WERI-Rb-1 (cell line): ENCODE results near the gene EGLN1.
A peak's percentile ranks its signal among the peaks of the same experiment; 100 is the strongest.

Experiments used
- DNase-seq: peaks from one replicate; pipeline ENCODE4 v3.0.0-alpha.2; 2020
- H3K27ac ChIP-seq: fragments of 250-450 bp; sonication (Bioruptor Pico); 2 replicates; pipeline ENCODE4 v1.5.1; 2020; ENCODE audit warnings: mild to moderate bottlenecking, moderate library complexity
- H3K27me3 ChIP-seq: fragments of 250-450 bp; sonication (Bioruptor Pico); 2 replicates; pipeline ENCODE4 v1.5.1; 2021; ENCODE audit warnings: mild to moderate bottlenecking, low read depth, moderate library complexity; ENCODE audit not compliant: insufficient read depth, severe bottlenecking
- H3K36me3 ChIP-seq: fragments of 250-450 bp; sonication (Bioruptor Pico); 2 replicates; pipeline ENCODE4 v1.5.1; 2020; ENCODE audit warnings: mild to moderate bottlenecking, moderate library complexity
- H3K4me3 ChIP-seq: 2 replicates; pipeline ENCODE4 v1.5.1; 2011; ENCODE audit warnings: low read depth, mild to moderate bottlenecking, control low read depth, low read length
- H3K9me3 ChIP-seq: fragments of 250-450 bp; sonication (Bioruptor Pico); 2 replicates; pipeline ENCODE4 v1.5.1; 2021; ENCODE audit warnings: mild to moderate bottlenecking, moderate library complexity; ENCODE audit not compliant: severe bottlenecking
- CTCF ChIP-seq: IDR thresholded peaks from 2 replicates; pipeline ENCODE4 v1.5.1; 2011; ENCODE audit warnings: low read depth, mild to moderate bottlenecking, control low read depth, inconsistent platforms, low read length

The EGLN1 gene

DNA sequence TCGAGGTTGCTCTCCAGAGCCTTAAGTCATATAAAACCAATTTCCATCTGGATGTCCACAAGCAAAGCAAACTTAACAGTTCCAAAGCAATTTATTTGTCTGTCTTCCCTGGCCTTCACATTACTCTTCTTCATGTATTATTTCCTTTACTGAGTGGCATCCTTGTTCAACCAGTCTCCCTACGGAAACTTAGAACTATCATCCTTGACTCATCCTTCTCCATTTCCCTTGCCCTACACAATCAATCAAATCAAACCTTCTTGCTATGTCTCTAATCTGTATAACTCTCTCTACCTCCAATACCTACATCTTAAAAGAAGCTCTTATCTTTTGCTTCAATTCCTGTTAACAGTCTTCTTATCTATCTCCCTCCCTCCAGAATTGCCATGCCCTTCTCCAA, 25.4 kb downstream of the EGLN1 start:
- Histone ChIP-seq H3K27me3 (no peaks in the 10 kb centered on the region), H3K27ac (no peak overlapping the region), H3K4me3 (no peak overlapping the region), H3K36me3 (no peaks in the 10 kb centered on the region), H3K9me3 (no peaks in the 10 kb centered on the region)
- no peak for DNase-seq
- TF ChIP-seq CTCF, result no peak

GRCh38 chr1:231395998-231396390, 26.1 kb downstream of the EGLN1 start:
- H3K27ac ChIP-seq, result no peak overlapping the region
- H3K36me3 ChIP-seq, result no peaks in the 10 kb centered on the region
- no peaks in the 10 kb centered on the region for H3K9me3 ChIP-seq
- no peaks in the 10 kb centered on the region for H3K27me3 ChIP-seq
- TF ChIP-seq CTCF, result no peak
- DNase-seq, result no peak
- H3K4me3 ChIP-seq, result no peak overlapping the region

- DNase-seq, result no peak
- no peak overlapping the region for H3K27ac ChIP-seq
- H3K9me3 ChIP-seq, result no peaks in the 10 kb centered on the region
- TF ChIP-seq CTCF, result no peak
- no peaks in the 10 kb centered on the region for H3K27me3 ChIP-seq
- H3K36me3 ChIP-seq, result no peaks in the 10 kb centered on the region
- H3K4me3 ChIP-seq, result no peak overlapping the region
Observed at GRCh38 chr1:231395076-231395997, 26.8 kb downstream of the EGLN1 start.

GRCh38 chr1:231393668-231394067, 28.4 kb downstream of the EGLN1 start:
- no peaks in the 10 kb centered on the region for H3K9me3 ChIP-seq
- H3K27me3 ChIP-seq, result no peaks in the 10 kb centered on the region
- no peaks in the 10 kb centered on the region for H3K36me3 ChIP-seq
- no peak overlapping the region for H3K4me3 ChIP-seq
- no peak for TF ChIP-seq CTCF
- H3K27ac ChIP-seq, result no peak overlapping the region
- no peak for DNase-seq

DNA sequence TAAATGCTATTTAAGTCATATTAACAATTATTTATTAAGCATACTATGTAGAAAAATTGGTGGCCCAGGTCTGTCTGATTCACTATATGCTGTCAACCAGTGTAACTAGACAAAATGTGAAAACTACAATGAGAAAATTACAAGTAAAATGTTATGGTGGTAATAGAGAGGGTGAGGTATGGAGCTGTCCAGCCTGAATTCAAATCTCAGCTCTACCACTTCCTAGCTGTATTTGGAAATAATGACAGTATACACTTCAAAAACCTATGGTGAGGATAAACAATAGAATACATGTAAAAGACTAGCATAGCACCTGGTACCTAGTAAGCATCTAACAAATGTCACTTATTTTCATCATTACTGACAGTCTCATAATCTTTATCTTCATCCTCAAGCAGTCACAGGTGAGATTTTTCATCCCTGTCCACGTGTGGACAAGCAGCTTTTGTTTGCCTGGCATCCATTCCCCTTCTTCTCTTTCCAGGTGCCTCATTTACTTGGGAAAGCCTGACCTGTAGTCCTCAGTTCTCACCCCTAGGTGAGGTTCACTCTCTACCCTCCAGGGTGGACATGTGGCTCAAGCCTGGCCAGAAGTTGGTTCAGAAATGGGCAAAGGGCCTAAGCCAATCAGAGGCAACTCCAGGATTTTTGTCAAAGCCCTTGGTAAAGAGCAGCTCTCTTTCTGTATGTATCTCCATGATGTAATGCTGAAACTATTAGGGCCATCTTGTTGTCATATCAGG, 29.5 kb downstream of the EGLN1 start:
- Histone ChIP-seq H3K9me3 (no peaks in the 10 kb centered on the region), H3K27me3 (no peaks in the 10 kb centered on the region), H3K27ac (no peak overlapping the region), H3K36me3 (no peaks in the 10 kb centered on the region), H3K4me3 (no peak overlapping the region)
- DNase-seq, result no peak
- 0 out of 2 replicates have a peak, but pooled peaks have one; percentile 21 for TF ChIP-seq CTCF
